ENCODE results near the gene MOB1B. TPM values are rescaled to one million over a fixed set of nuclear protein-coding genes. Genes with fewer than 3 reads are reported as not detected.
A peak's percentile ranks its signal among the peaks of the same experiment; 100 is the strongest.

The MOB1B gene
- total RNA-seq, 1 donor: 15.5 TPM

- DNase-seq (ENCODE audit: low read depth): no peak
- peak overlapping the region; percentile 91 for H3K4me3 ChIP-seq (ENCODE audit: low read depth, low read length)
- no peak for TF ChIP-seq CTCF (IDR thresholded peaks at IDR 0.05; ENCODE audit: insufficient read depth, low read depth, low read length)
Measured at GRCh38 chr4:70992391-70992881, 90.3 kb downstream of the MOB1B start.

DNA sequence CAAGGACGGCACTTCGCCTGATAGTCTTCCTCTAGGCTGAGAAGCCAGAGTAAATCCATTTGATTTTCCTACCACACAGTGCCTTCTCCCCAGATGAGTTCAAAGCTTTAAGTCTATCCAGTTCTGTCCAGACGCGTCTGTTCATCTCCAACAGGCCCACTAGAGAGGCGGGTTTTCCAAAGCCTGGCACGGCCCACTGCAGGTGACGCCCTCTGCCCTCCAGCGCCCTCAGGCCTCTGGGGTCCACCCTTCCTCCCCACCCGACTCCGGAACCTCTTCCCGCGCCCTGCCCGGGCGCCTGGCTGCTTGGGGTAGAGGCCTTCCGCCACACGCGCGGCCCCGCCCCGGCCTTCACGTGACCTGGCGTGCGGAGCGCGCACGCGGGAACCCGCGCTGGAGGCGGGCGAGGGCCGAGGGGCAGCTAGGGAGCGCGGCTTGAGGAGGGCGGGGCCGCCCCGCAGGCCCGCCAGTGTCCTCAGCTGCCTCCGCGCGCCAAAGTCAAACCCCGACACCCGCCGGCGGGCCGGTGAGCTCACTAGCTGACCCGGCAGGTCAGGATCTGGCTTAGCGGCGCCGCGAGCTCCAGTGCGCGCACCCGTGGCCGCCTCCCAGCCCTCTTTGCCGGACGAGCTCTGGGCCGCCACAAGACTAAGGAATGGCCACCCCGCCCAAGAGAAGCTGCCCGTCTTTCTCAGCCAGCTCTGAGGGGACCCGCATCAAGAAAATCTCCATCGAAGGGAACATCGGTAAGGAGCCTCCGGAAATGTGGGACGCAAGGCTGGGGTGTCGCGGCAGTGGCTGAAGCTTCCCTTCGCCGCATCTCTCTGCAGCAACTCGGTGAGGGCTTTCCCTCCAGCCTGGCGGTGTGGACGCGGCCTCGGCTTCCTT, 91.3 kb downstream of the MOB1B start, which contains the start of gene DCK:
TSS of gene DCK (plus strand) at position 469 of the 888 bp plus-strand sequence. CDS start at position 656, 187 bp downstream.
- H3K4me3 ChIP-seq (ENCODE audit: low read depth, low read length): peak within 1 kb of the TSS; percentile 91
- no peak for TF ChIP-seq CTCF (IDR thresholded peaks at IDR 0.05; ENCODE audit: insufficient read depth, low read depth, low read length)
- DNase-seq (ENCODE audit: low read depth): peak; percentile 92

DNA sequence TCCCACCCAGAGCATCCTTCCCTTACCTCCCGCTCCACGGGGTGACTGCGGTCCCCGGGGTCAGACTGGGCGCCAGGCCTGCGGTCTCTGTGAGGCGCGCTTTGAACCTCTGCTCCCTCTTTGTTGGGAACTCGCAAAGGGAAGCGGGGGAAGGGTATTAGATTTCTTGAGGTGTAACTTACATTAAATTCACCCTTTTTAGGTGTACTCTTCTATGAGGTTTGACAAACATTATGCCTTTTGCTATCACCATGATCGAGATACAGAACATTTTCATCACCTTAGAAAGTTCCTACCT, 91.8 kb downstream of the MOB1B start:
- TF ChIP-seq CTCF (IDR thresholded peaks at IDR 0.05; ENCODE audit: insufficient read depth, low read depth, low read length): no peak
- peak overlapping the region; percentile 91 for H3K4me3 ChIP-seq (ENCODE audit: low read depth, low read length)
- no peak for DNase-seq (ENCODE audit: low read depth)

GRCh38 chr4:70994387-70995099, 92.4 kb downstream of the MOB1B start:
- H3K4me3 ChIP-seq (ENCODE audit: low read depth, low read length): peak overlapping the region; percentile 91
- TF ChIP-seq CTCF (IDR thresholded peaks at IDR 0.05; ENCODE audit: insufficient read depth, low read depth, low read length): no peak

DNA sequence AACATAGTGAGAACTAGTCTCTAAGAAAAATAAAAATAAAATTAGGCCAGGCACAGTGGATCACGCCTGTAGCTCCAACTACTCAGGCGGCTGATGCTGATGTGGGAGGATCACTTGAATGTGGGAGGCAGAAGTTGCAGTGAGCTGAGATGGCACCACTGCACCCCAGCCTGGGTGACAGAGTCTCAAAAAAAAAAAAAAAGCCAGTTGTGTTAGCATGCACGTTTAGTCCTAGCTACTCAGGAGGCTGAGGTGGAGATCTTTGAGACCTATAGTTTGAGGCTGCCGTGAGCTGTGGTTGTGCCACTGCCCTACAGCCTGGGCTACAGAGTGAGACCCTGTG, 93.8 kb downstream of the MOB1B start:
- no peak for TF ChIP-seq CTCF (IDR thresholded peaks at IDR 0.05; ENCODE audit: insufficient read depth, low read depth, low read length)
- H3K4me3 ChIP-seq (ENCODE audit: low read depth, low read length): no peak overlapping the region

More at GRCh38 chr4:70994387-70995099, 92.4 kb downstream of the MOB1B start:
- no peak for DNase-seq (ENCODE audit: low read depth)

DNA sequence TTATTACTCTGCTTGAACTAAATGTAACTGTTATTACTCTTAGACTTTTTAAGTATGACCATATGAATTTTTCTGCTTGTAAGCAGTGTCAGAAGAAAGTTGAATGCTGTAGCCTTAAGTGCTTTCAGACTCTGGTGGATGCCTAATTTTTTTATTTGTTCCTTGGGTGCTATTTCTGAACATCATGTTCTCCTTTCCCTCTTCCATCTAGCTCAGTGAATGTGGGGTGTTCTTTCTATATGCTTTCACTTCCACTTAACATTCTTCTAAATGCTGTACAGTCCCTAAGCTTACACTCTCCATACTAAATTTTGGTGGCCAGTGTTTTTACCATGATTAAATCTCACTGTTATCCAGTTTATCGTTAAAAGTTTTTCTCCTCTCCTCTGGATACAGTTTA, 94.9 kb downstream of the MOB1B start:
- H3K4me3 ChIP-seq (ENCODE audit: low read depth, low read length): no peak overlapping the region
- no peak for DNase-seq (ENCODE audit: low read depth)
- no peak for TF ChIP-seq CTCF (IDR thresholded peaks at IDR 0.05; ENCODE audit: insufficient read depth, low read depth, low read length)

More for the DNA sequence above, 93.8 kb downstream of the MOB1B start:
- DNase-seq (ENCODE audit: low read depth): no peak

Measured in fibroblast of villous mesenchyme (primary cell).